ENCODE results near the gene SMIM21. TPM values are rescaled to one million over a fixed set of nuclear protein-coding genes. Genes with fewer than 3 reads are reported as not detected.

Gene SMIM21
- total RNA-seq, 3 donors from 2014 or later = not detected

- no peaks in the 10 kb centered on the region for H3K4me1 ChIP-seq
- peaks cover 4 to 5% of the 10 kb centered on the region in 2 donors for H3K9me3 ChIP-seq
- no peak for DNase-seq (ENCODE audit: low spot score in 2 of 2)
- H3K36me3 ChIP-seq = no peaks in the 10 kb centered on the region
- TF ChIP-seq POLR2AphosphoS5 (IDR thresholded peaks at IDR 0.05) (no peak), CTCF (IDR thresholded peaks at IDR 0.05) (no peak), POLR2A (IDR thresholded peaks at IDR 0.05) (no peak)
- H3K27me3 ChIP-seq = no peaks in the 10 kb centered on the region
- no peak overlapping the region for H3K27ac ChIP-seq
- H3K4me3 ChIP-seq = no peak overlapping the region
- intact Hi-C loops (cut with DNase I; ENCODE audit: low total_unique reads) = no loop called here
These were observed 34.8 kb upstream of the SMIM21 start for GRCh38 chr18:75462178-75462832.

- no peak for DNase-seq (ENCODE audit: low spot score in 2 of 2)
- Histone ChIP-seq H3K27me3 (peaks cover 0 to 9% of the 10 kb centered on the region in 2 donors), H3K4me3 (peak overlapping the region; percentile 49 to 74 (median 53)), H3K36me3 (no peaks in the 10 kb centered on the region), H3K27ac (peak overlapping the region; percentile 30 to 76), H3K9me3 (peaks cover 4 to 5% of the 10 kb centered on the region in 2 donors), H3K4me1 (no peaks in the 10 kb centered on the region)
- TF ChIP-seq CTCF (IDR thresholded peaks at IDR 0.05) (no peak), POLR2AphosphoS5 (IDR thresholded peaks at IDR 0.05) (no peak), POLR2A (IDR thresholded peaks at IDR 0.05) (no peak)
- intact Hi-C loops (cut with DNase I; ENCODE audit: low total_unique reads) = no loop called here
These were observed 28.7 kb upstream of the SMIM21 start for GRCh38 chr18:75456199-75456631.

GRCh38 chr18:75455249-75456198, 28.0 kb upstream of the SMIM21 start:
- Histone ChIP-seq H3K4me1 (no peaks in the 10 kb centered on the region), H3K9me3 (peaks cover 4 to 5% of the 10 kb centered on the region in 2 donors), H3K4me3 (peak overlapping the region; percentile 49 to 74 (median 53)), H3K27me3 (peaks cover 0 to 9% of the 10 kb centered on the region in 2 donors), H3K27ac (peak overlapping the region; percentile 30 to 76), H3K36me3 (no peaks in the 10 kb centered on the region)
- TF ChIP-seq POLR2AphosphoS5 (IDR thresholded peaks at IDR 0.05) (no peak), POLR2A (IDR thresholded peaks at IDR 0.05) (no peak), CTCF (IDR thresholded peaks at IDR 0.05) (no peak)
- DNase-seq (ENCODE audit: low spot score in 2 of 2) = no peak
- intact Hi-C loops (cut with DNase I; ENCODE audit: low total_unique reads) = no loop called here

- DNase-seq (ENCODE audit: low spot score in 2 of 2) = no peak
- H3K4me3 ChIP-seq = no peak overlapping the region
- no peaks in the 10 kb centered on the region for H3K4me1 ChIP-seq
- peaks cover 3 to 4% of the 10 kb centered on the region in 2 donors for H3K9me3 ChIP-seq
- H3K27ac ChIP-seq = no peak overlapping the region
- H3K27me3 ChIP-seq = peaks cover 0 to 9% of the 10 kb centered on the region in 2 donors
- no peaks in the 10 kb centered on the region for H3K36me3 ChIP-seq
- intact Hi-C loops (cut with DNase I; ENCODE audit: low total_unique reads) = no loop called here
- no peak for TF ChIP-seq CTCF (IDR thresholded peaks at IDR 0.05)
- no peak for TF ChIP-seq POLR2A (IDR thresholded peaks at IDR 0.05)
- no peak for TF ChIP-seq POLR2AphosphoS5 (IDR thresholded peaks at IDR 0.05)
These were observed 26.7 kb upstream of the SMIM21 start for GRCh38 chr18:75454022-75454795.

Data from breast epithelium (tissue), 4 donors.